Measurements from ENCODE around the gene ELK4. TPM values are rescaled to one million over a fixed set of nuclear protein-coding genes. Genes with fewer than 3 reads are reported as not detected.

ELK4 gene
- total RNA-seq, 1 donor from 2014 or later, result 20.0 TPM

GRCh38 chr1:205633421-205633976 lies 1.7 kb upstream of the ELK4 start:
- DNase-seq, result no peak
- Mint-ChIP-seq H3K9me3 (ENCODE audit: unreplicated experiment) (peaks cover 6% of the 10 kb centered on the region), H3K4me3 (ENCODE audit: unreplicated experiment) (no peak overlapping the region), H3K4me1 (ENCODE audit: low read depth, unreplicated experiment) (peaks cover 6% of the 10 kb centered on the region), H3K27me3 (ENCODE audit: unreplicated experiment) (peaks cover 10% of the 10 kb centered on the region), H3K36me3 (ENCODE audit: unreplicated experiment) (no peaks in the 10 kb centered on the region), H3K27ac (ENCODE audit: unreplicated experiment) (no peak overlapping the region)
- TF ChIP-seq, protein P1, sequence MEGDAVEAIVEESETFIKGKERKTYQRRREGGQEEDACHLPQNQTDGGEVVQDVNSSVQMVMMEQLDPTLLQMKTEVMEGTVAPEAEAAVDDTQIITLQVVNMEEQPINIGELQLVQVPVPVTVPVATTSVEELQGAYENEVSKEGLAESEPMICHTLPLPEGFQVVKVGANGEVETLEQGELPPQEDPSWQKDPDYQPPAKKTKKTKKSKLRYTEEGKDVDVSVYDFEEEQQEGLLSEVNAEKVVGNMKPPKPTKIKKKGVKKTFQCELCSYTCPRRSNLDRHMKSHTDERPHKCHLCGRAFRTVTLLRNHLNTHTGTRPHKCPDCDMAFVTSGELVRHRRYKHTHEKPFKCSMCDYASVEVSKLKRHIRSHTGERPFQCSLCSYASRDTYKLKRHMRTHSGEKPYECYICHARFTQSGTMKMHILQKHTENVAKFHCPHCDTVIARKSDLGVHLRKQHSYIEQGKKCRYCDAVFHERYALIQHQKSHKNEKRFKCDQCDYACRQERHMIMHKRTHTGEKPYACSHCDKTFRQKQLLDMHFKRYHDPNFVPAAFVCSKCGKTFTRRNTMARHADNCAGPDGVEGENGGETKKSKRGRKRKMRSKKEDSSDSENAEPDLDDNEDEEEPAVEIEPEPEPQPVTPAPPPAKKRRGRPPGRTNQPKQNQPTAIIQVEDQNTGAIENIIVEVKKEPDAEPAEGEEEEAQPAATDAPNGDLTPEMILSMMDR (IDR thresholded peaks at IDR 0.05; ENCODE audit: partially characterized antibody, unreplicated experiment), result no peak

GRCh38 chr1:205632669-205633169 lies 908 bp upstream of the ELK4 start:
- TF ChIP-seq, protein P1 (IDR thresholded peaks at IDR 0.05; ENCODE audit: partially characterized antibody, unreplicated experiment), result no peak
- Mint-ChIP-seq H3K27ac (ENCODE audit: unreplicated experiment) (peak overlapping the region; percentile 89), H3K9me3 (ENCODE audit: unreplicated experiment) (peaks cover 6% of the 10 kb centered on the region)

GRCh38 chr1:205631010-205631767 lies 622 bp downstream of the ELK4 start:
- H3K9me3 Mint-ChIP-seq (ENCODE audit: unreplicated experiment), result peaks cover 6% of the 10 kb centered on the region
- peaks cover 6% of the 10 kb centered on the region for H3K4me1 Mint-ChIP-seq (ENCODE audit: low read depth, unreplicated experiment)
- H3K36me3 Mint-ChIP-seq (ENCODE audit: unreplicated experiment), result no peaks in the 10 kb centered on the region
- TF ChIP-seq, protein P1 (IDR thresholded peaks at IDR 0.05; ENCODE audit: partially characterized antibody, unreplicated experiment), result no peak
- H3K27me3 Mint-ChIP-seq (ENCODE audit: unreplicated experiment), result peaks cover 8% of the 10 kb centered on the region
- peak overlapping the region; percentile 100 for H3K4me3 Mint-ChIP-seq (ENCODE audit: unreplicated experiment)
- H3K27ac Mint-ChIP-seq (ENCODE audit: unreplicated experiment), result peak overlapping the region; percentile 96
- DNase-seq, result peak; percentile 73

More at GRCh38 chr1:205632669-205633169, 908 bp upstream of the ELK4 start:
- no peak for DNase-seq
- Mint-ChIP-seq H3K36me3 (ENCODE audit: unreplicated experiment) (no peaks in the 10 kb centered on the region), H3K27me3 (ENCODE audit: unreplicated experiment) (peaks cover 6% of the 10 kb centered on the region), H3K4me3 (ENCODE audit: unreplicated experiment) (peak overlapping the region; percentile 91), H3K4me1 (ENCODE audit: low read depth, unreplicated experiment) (peaks cover 6% of the 10 kb centered on the region)

GRCh38 chr1:205630651-205631009 lies 1.2 kb downstream of the ELK4 start:
- H3K36me3 Mint-ChIP-seq (ENCODE audit: unreplicated experiment), result no peaks in the 10 kb centered on the region
- H3K4me3 Mint-ChIP-seq (ENCODE audit: unreplicated experiment), result peak overlapping the region; percentile 100
- H3K27me3 Mint-ChIP-seq (ENCODE audit: unreplicated experiment), result peaks cover 8% of the 10 kb centered on the region
- peak overlapping the region; percentile 96 for H3K27ac Mint-ChIP-seq (ENCODE audit: unreplicated experiment)
- TF ChIP-seq, protein P1 (IDR thresholded peaks at IDR 0.05; ENCODE audit: partially characterized antibody, unreplicated experiment), result no peak
- peaks cover 6% of the 10 kb centered on the region for H3K9me3 Mint-ChIP-seq (ENCODE audit: unreplicated experiment)
- no peak for DNase-seq
- peaks cover 6% of the 10 kb centered on the region for H3K4me1 Mint-ChIP-seq (ENCODE audit: low read depth, unreplicated experiment)

DNA sequence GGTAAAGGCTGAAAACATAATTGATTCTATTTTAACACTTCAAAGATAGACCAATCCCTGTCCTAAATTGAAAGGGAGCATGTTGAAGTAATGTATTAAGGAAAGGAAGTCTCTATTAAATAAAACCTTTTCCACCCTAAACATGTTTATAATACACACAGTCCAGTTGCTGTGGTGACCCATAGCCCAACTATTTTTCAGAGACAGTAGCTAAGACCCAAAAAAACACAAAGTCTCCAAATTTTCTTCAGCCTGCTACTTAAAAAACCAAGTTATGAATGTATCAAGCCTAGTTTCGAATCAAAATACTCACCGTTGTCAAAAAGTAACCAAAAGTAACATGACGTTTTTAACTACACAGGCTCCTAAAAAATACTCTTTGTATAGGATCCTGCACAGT lies 1.6 kb downstream of the ELK4 start:
- H3K27me3 Mint-ChIP-seq (ENCODE audit: unreplicated experiment), result peaks cover 8% of the 10 kb centered on the region
- peak overlapping the region; percentile 100 for H3K4me3 Mint-ChIP-seq (ENCODE audit: unreplicated experiment)
- TF ChIP-seq, protein P1 (IDR thresholded peaks at IDR 0.05; ENCODE audit: partially characterized antibody, unreplicated experiment), result no peak
- H3K36me3 Mint-ChIP-seq (ENCODE audit: unreplicated experiment), result no peaks in the 10 kb centered on the region
- H3K9me3 Mint-ChIP-seq (ENCODE audit: unreplicated experiment), result peaks cover 6% of the 10 kb centered on the region
- peaks cover 6% of the 10 kb centered on the region for H3K4me1 Mint-ChIP-seq (ENCODE audit: low read depth, unreplicated experiment)
- H3K27ac Mint-ChIP-seq (ENCODE audit: unreplicated experiment), result peak overlapping the region; percentile 96
- no peak for DNase-seq
